HG02678 (cell line): Measurements from ENCODE around the gene CCDC12.

Experiments used
- ATAC-seq: cut with Tn5 transposase; IDR thresholded peaks from one replicate; pipeline ENCODE4 v1.9.1; 2021; ENCODE audit warnings: mild to moderate bottlenecking, moderate library complexity; ENCODE audit not compliant: unreplicated experiment

The CCDC12 gene

DNA sequence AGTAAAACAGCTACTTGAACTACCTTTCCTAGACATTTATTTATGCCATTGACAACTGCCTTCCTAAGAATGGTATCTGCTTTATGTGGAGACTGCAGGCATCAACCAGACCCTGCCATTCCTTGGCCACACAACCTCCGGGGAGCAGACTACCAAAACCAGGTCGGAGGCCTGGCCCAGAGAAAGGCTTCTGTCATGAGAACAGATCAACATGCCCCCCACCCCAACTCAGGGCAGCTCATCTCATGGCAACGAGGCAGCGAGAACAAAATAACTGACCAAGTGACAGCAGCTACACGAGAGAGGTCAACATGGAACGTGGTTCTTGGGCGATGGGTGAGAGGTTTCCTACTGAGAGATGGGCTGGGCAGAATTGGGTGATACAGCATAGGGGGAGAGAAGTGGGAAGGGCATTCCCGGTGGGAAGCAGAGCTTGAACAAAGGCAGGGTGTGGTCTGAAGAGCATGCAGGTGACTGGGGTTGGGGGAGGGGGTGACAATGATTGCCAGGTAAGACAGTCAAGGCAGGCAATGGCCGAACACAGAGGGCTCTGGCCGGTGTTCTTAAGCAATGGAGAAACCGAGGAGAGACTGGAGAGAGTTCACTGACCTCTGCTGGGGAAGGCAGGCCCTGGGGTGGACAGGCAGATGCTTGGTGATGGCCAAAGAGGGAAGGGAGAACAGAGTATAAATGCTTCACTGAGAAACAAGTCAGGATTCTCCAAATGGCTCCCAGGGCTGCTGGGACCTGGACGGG, 33.9 kb downstream of the CCDC12 start:
- ATAC-seq = no peak

DNA sequence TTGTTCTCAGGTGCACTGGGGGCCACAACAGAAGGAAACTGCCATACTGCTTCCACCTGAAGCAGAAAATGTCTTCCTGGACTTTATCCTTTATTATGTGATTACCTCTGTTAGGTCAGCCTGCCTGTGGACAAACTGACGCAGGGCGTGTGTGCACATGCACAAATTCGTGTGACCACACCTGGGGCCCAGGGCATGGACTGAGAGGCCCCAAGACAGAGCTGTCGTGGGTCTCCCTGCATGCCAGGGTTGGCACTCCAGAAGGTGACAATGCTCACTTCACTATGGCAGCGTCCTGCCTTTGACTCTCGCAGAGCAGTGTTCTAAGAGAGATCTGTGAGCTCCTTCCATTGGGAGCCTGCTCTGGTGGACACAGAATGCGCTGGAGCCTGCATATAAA, 34.5 kb downstream of the CCDC12 start:
- ATAC-seq = no peak

DNA sequence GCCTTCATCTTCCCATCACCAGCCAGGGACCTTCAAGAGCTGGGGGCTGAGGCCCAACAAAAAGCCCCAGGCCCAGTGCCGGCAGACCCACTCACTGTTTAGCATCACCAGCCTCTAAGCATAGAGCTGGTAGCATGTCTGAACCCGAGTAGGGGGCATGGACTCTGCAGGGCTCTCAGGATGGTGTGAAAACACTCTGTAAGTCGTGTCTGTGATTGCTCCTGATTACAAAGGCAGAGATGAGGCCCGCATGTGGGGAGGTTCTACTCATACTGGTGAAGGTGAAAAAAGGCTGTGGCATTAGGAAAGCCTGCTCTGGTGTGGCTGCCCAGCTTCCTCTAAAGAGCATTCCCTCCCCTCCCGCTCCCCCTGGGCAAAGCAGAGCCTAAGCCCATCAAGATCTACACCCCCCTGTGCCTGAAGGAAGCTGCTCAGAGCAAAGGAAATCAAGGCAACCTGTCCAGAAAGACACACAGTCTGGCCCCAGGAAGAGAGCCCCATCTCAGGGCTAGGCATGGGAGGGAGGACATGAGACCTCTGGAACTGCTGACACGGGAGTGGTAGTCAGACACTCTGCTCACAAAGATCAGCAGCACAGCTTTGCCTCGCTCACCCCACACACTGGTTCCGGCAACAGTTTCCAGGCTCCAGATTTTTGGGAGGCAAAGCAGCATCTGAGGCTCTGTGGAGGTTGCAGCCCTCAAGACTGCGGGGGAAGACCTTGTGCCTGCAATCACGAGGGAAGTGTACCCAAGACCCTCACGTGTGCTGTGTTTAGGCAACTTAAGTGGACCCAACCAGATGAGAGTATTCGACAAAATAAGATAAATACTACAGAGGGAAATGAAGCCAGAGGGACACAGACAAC, 36.7 kb downstream of the CCDC12 start:
- ATAC-seq = no peak

DNA sequence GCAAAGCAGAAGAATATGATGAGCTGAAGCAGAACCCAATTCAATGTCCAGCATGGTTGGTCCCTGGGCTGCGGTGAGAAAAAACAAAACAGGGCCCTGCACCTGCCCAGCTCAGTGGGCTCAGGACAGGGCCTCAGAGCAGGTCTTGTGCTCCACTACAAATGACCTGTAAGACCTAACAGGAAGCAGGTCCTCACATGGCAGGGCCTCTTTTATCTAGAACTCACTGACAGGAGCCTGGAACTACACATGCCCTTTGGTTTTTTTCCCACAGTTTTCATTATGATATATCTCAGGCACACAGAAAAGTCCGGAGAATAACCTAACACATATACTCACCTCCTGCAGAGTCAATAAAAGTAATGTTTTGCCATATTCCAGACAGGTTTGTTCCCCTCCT, 38.4 kb downstream of the CCDC12 start:
- ATAC-seq = no peak

DNA sequence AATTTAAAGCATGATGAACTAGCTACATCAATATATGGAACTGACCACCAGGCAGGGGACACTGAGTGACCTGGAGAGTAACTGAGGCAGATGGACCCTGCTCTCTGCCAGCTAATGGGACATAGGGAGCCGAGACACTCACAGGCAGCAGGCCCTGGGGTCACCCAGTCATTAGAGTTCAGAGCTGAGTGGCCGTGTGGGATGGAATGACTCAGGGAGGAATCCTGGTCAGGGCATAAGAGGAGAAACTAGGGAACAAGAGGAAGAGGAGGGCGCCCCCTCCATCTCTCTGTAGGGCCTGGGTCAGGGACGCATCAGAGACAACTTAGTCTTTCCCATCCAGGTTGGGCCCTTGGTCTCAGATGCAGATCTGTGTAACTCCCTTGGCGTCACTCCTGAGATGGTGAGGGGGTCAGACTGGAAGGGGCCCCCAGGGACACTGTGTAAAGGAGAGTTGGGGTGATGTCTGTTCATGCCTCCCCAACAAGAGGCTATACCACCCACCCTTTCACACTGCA, 39.8 kb downstream of the CCDC12 start:
- no peak for ATAC-seq

DNA sequence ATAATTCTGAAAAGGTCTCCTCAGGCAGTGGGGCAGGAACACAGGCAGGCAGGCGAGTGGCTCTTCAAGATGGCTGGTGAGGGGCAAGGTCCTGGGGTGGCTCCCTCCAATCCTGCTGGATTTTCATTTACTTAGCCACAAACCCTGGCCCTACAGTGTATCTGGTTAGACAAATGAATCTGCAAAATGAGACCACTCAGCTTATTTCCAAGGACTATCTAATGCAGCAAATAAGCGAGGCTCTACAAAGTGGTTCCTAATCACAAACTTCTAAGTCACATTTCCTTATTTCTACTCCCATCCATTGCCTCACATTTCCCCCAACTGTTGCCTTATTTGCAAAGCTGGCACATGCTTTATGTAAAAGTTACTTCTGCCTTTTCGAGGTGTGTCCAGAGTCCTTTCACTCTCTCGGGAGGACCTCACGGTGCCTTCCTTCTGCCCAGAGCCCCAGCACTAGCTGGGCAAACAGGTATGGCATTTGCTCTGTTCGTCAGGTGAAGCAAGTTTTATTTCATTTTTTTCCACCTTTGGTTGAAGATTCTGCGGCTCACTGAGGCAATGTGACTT, 40.5 kb downstream of the CCDC12 start:
- ATAC-seq = no peak

DNA sequence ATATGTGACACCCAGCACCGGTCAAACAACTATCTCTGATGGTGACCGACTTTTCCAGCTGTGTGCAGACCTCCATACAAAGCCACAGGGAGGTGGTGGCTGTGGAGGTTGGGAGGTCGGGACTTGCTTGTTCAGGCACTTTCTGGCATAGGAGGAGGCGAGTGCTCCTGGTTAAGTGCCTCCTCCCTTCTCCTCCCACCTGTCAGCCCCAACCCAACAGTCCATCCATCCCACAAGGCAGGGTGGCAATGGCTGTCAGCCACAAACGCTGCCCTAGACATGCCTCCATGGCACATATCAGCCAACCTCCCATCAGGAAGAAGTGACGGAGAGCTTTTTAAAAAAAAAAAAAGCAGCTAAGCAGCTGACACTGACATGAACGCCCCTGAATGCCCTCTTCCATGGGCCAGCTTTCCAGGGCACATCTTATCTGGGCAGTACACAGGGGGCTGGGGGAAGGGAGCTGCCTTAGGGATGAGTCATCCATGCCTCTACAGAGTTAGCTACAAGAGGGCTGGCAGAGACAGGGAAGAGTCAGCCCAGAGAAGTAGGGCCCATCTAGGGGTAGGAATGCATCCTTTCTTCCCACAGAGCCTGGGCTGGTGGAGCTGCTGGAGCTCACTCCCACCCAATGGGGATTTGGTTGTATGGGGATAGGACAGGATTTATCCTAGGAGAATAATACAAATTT, 41.2 kb downstream of the CCDC12 start:
- ATAC-seq = no peak

DNA sequence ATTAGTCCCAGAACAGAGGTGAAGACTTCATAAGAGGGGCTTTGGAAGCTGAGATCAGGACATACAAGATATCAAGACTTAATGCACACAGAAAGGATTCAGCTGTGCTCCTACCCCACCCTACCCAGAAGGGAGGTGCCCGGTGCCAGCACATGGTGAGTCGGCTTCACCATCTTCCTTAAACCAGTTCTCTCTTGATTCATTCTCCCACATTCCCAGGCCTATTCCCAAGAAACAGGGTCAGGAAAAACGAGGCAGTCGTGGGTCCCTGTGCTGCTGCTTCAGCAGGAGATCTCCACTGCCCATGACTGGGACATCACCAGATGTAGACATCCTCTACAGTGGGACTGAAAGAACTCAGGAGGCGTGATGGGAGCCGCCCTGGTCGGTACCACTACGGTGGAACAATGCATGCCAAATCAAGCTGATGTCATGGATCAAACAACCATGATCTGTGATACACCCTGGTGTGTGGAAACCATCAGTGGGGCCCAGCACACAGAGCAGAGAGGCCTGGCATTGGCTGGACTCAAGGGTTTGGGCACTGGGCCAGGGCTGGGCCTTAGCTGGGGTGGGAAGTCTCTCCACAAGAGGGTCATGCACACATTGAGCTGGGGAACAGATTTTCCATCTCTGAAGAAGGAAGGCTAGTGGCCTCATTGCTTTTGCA, 41.9 kb downstream of the CCDC12 start:
- ATAC-seq = no peak

DNA sequence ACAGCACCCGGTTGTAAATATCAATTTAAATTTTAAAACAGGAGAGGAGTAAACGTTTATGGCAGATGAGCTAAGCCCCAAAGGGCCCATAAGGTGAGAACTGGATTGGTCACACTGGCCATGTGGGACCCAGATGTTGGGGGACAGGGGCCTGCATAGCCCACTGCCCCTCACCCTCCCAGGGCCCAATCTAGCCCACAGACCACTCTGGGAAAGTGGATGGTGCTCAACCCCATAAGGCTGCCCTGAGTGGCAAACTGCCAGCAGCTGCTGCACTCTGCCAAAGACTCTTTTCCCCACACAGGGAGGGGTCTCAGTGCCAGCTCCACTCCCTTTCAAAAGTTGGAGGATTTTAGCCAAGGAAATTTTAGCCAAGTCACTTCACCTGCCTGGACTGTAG, 42.5 kb downstream of the CCDC12 start:
- ATAC-seq = no peak

DNA sequence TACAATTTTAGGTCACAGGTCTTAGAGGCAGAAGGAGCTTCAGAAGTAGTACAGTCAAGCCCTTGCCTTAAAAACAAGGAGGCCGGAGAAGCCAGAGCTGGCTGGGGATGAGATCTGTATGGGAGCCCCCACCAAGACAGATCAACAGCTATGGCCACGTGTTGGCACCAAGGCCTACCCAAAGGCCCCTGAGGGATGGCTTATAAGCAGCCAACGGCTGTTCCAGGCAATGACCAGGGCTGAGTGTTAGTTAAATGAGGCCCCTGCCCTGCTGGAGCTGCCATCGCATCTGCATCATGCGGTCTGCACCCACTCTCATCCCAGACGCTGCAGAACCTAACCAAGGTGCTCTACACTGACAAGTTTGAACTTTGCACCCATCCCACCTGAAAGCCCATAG, 43.3 kb downstream of the CCDC12 start:
- ATAC-seq = no peak

DNA sequence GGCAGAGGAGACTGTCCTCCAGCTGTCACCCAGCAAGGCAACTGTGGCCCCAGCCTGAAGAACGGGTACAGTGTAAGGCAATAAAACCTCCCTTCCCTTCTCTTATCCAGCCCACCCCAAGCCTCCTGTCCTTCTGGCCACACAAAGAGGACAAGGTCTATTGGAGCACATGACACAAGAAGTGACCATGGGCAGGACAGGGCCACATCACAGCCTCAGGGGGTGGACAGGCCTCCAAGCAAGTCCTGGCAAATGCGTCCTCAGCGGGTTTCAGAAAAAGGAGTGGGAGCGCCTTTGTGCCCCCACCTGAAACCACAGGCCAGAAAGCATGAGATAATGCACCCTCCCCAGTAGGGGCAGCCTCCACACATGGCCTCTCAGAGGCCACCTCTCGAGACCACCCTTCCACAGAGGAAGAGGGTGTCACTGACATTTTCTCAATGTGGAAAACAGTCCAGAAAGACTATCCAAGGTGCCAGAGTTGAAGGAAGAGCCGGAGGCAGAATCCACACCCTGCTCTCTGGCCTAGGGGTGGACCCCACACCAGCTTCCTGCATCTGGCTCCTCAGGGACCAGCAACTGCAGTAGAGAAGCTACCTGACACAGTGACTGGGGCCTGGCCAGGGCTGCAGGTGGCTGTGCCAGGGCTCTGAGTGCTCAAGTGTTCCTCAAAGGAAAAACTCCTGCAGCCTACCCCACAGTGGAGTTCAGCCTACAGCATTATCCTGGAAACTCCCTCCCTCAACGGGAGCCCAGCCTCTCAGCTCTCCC, 43.9 kb downstream of the CCDC12 start:
- no peak for ATAC-seq

DNA sequence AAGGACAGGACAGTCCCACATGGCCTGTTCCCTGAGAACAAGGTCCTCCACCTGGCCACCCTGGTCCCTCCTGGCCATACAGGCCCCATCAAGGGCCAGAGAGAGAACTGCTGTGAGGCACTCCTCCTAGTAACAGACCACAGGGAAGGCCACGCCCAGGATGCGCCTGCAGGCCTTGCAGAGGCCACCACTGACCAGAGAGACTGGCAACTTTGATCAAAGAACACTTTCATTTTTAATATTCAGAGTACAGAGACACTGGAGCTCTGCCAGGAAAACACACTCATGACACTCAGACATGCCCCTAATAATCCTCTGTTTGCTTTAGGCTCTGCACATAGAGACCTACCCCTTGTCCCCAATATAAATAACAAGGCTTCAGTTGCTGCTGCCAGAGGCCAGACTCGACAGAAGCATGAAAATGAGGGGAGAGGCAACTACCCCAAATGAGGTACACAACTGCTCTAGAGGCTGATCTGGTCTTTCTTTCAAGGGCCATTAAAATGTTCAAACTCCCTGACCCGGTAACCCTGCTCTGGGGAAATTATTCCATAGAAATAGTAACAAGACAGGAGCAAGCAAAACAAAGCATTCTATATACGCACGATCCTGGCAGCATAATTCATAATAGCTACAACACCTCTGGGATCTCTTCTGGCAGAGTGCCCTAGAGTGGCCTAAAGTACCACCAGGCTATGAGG, 44.8 kb downstream of the CCDC12 start:
- ATAC-seq = no peak

DNA sequence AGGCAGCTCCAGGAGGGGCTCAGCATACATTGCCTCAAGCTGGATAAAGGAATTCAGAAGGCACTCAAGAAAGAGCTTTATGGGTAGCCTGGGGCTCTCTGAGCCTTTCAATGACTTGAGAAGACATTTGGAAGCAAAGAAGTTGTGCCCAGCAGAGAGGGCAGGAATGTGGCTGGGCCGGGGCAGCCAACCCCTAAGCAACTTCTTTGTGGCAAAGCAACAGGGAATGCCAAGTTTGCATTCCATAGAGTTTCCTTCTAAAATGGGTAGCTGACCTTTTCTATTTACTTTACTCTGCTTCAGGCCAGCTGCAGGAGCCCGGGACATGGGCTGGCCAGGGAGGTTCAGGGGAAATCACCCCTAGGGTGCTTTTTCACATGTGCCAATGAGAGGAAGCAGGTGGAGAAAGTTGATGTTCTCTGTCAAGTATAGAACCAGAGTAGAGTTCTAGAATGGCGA, 45.6 kb downstream of the CCDC12 start:
- no peak for ATAC-seq

DNA sequence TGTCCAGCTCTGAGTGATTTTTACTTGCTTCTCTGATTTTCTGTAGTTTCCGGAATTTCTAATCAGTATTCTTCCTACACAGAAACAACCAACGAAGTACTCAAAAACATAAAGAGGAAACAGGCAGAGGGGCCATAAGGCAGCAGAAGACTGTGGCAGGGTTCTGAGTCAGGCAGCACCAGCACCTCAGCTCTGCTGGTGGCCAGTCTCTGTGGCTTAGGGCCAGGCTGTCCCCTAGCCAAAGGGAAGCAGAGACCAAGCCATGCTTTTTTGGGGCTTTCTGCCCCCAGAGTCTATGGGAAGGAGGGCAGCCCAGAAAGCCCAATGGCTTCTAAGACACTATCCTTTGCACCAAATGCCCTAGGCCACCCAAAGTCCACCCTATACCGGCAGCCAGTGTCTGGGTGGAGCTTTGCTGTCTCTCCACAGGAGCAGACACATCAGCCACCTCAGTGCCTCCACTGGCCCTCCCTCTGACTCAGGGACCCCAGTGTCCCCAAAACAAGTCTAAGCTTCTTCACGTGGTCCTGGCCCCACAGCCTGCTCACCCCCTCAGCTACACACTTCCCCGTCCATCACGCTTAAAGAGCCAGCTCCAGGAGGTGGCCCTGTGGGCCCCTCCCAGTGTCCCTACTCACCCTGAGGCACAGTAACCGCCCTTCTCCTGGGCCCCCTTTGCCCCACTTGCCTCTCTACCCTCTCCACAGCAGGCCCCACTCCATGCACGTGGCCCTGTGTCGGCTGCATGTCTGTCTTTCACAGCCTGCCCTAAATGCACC, 46.2 kb downstream of the CCDC12 start:
- ATAC-seq = no peak

DNA sequence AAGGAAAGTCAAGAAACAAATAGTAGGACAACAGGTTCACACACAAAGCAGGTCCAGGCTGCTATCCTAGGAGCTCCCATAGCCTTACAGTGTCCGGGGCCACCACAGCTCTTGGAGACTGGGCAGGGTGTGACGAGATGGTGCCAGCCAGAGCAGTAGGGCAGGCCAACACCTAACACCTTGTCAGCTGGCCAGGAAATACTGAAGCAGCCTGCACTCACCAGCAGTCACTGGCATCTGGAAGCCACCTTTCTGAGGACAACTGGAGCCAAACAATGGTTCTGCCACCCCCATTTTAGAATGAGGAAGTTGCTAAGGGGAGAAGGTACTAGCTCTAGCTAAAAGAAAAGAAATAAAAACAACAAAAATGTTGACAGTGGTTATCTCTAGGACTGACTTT, 47.2 kb downstream of the CCDC12 start:
- no peak for ATAC-seq

DNA sequence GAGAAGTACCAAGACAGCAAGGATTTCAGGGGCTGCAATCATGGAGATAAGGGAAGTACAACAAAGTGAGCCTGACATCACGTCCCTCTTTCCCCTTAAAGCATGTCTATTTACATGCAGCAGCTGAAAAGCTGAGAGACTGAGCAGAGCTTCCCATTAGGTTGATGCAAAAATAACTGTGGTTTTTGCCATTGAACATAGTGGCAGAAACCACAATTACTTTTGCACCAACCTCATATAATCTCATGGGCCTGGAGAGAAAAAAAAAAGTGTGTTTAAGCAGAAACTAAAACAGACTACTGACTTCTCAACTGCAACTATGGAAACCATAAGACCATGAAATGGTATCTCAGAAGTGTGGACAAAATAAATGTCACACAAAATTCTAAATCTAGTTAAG, 48.3 kb downstream of the CCDC12 start:
- ATAC-seq = no peak

DNA sequence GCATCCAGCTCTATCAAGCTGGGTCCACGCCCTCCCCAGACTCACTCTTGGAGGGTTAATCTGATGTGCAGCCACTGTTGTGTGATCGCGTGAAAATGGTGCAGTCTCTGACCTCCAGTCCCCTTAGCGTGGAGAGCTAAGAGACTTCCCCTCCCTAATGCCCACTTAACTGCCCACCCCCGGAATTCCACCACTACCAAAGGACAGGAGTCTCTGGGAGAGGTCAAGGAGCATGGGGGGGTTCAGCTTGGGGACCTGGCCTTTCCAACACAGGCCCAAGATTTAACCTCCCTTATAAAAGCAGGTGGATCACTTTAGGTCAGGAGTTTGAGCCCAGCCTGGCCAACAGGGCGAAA, 48.8 kb downstream of the CCDC12 start:
- no peak for ATAC-seq
